GM19455 (cell line): Measurements from ENCODE around the gene SDF4.

Experiments
- ATAC-seq: cut with Tn5 transposase; IDR thresholded peaks from one replicate; pipeline ENCODE4 v1.9.1; 2021; ENCODE audit not compliant: unreplicated experiment

Gene SDF4

DNA sequence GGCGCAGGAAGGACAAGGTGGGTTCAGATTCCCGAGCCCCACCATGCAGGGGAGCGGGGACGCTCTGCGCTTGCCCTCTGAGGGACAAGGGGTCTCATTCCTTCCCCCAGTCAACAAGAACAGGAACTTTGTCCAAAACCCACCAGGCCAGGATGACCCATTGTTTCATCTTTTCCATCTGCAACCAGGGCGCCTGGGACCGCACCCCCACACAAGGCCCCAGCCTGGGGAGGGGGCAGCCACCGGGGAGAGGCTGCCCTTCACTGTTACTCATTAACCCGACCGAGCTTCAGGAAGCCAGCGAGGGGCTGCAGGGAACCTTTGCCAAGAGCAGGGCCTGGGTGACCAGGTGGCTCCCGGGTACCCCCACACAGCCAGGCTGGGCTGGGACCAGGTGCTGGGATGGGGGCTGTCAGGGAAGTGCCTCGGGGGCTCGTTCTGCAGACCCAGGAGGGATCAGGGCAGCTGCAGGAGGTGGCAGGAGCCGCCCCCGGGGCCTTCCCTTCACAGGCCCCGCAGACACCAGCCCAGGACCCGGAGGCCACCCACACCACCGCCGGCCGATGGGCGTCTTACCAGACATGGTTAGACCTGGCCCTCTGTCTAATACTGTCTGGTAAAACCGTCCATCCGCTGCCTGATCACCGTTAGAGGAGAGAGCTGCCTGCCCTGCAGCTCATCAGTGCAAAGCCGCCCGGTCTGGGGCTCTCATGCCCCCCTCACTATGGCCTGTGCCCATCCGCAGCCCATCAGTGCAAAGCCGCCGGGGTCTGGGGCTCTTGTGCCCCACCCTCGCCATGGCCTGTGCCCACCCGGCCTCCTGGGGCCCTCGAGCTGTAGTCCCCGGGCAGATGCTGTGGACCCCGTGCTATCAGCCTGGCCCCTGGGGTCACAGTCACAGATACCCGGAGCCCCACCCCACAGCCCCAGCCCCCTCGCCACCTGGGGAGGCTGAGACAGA lies 63.1 kb downstream of the SDF4 start:
- ATAC-seq, result no peak

DNA sequence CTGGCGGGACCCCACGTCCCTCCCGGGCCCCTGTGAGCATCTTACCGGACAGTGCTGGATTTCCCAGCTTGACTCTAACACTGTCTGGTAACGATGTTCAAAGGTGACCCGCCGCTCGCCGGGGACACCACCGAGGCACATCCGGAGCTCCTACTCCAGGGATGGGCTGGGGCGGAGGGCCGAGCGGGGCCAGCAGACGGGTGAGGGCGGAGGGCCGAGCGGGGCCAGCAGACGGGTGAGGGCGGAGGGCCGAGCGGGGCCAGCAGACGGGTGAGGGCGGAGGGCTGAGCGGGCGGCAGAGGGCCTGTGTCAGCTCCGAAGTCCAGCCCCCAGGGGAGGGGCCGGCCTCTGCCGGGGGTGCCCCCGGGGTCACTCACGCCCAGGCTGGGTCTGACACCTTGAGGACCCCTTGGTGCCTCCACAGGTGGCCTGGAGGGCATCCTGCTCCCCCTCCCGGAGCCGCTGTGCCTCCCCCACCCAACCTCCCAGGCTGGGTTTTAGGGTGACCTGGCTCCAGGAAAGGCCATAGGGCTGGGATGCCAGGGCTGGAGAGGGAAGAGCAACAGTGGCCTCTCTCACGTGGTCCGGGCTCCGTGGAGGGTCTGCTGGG lies 63.9 kb downstream of the SDF4 start:
- no peak for ATAC-seq

DNA sequence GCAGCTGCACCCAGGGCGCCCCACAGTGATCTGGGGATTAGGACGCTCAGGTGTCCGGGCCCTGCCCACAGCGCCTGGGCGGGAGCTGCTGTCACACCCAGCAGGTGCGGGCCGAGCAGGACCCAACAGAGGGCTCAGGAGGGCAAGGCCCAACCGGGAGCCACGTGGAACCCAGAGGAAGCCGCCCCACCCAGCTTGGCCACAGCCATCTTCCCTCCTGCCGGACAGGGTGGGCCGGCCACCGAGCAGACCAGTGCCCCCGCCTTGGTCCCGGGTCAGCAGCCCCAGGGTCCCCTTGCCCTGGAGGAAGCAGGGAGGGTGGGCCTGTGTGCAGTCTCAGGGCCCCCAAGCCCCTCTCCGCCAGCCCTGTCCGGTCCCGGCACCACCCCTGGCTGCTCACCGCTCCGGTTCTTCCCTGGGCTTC lies 64.4 kb downstream of the SDF4 start:
- no peak for ATAC-seq
